GM21529 (cell line): Measurements from ENCODE around the gene TNFRSF11A.
A peak's percentile ranks its signal among the peaks of the same experiment; 100 is the strongest.

Source experiments
- ATAC-seq: cut with Tn5 transposase; IDR thresholded peaks from one replicate; pipeline ENCODE4 v1.9.1; 2021; ENCODE audit not compliant: unreplicated experiment

TNFRSF11A gene

GRCh38 chr18:62407660-62408059 is 82.5 kb downstream of the TNFRSF11A start:
- no peak for ATAC-seq

DNA sequence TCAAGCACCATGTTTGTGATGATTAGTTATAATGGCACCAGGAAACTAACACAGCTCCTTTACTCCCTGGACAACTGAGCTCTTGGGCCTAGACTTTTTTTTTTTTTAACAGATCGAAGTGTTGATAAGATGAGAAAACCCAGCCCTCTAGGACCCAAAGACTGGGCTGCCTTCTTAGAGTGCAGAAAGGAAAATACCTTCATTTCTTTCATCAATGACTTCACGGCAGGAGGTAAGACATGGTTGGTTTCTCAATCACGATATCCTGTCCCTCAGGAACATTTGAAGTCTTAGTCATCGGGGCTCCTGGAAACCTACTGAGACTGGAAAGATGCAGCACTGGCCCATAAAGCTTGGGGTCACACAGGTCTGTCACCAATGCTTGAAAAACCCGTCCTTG is 84.7 kb downstream of the TNFRSF11A start:
- no peak for ATAC-seq

GRCh38 chr18:62412231-62412979 is 87.3 kb downstream of the TNFRSF11A start:
- ATAC-seq, result no peak

GRCh38 chr18:62413206-62413605 is 88.1 kb downstream of the TNFRSF11A start:
- ATAC-seq, result no peak

GRCh38 chr18:62418258-62418657 is 93.1 kb downstream of the TNFRSF11A start:
- ATAC-seq, result no peak

- ATAC-seq, result no peak
These were observed 95.0 kb downstream of the TNFRSF11A start for GRCh38 chr18:62420151-62420512.

DNA sequence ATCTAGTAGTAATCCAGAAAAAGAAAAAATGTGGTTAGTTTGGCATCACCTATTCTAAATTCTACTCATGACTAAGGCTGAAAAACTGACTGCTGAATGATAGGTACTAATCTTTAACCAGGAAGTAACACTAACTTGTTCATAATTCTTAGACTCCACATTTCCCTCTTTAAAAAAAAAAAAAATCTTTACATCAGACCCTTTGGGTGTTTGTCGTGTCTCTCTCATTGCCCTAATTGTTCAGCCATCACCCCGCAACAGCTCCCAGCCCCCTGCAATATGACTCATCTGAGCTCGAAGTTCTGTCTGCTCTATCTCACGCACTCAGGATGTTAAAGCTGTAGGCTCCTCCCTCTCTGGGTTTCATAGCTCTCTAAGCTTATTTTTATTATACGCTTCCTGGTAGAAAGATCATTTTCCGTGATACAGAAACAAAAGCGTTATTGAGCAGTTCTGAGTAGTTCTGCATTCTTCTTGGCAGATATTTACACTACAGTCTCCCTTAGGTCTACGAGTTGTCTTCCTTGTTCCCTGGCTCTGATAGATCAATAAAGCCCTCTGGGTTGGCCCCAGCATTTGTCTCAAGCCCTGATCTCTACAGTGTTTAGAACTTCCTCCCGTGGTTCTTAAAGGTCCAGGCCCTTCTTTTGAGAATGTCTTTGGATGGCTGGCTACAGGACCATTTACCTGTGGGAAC is 95.6 kb downstream of the TNFRSF11A start:
- peak; percentile 97 for ATAC-seq

- peak; percentile 53 for ATAC-seq
These were observed 100.5 kb downstream of the TNFRSF11A start for GRCh38 chr18:62425465-62426190.

GRCh38 chr18:62426191-62426488 is 101.0 kb downstream of the TNFRSF11A start:
- ATAC-seq, result no peak

DNA sequence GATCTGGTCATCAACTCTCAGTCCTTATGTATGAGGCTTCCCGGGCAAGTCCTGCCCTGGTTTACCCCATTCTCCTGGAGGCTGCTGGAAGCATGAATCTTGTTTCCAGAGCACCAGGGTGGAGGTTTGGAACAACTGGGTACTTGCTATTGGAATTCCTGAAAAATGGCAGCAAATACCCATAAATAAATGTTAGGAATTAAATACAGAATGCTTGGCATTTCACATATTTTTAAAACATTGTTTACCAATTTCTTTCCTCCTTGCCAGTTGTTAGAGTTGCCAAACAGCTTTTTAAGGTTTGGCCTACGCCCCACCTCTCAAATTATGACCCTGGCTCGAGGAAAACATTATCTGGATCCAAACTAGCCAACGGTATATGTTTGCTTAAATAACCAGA is 107.1 kb downstream of the TNFRSF11A start:
- ATAC-seq, result no peak

DNA sequence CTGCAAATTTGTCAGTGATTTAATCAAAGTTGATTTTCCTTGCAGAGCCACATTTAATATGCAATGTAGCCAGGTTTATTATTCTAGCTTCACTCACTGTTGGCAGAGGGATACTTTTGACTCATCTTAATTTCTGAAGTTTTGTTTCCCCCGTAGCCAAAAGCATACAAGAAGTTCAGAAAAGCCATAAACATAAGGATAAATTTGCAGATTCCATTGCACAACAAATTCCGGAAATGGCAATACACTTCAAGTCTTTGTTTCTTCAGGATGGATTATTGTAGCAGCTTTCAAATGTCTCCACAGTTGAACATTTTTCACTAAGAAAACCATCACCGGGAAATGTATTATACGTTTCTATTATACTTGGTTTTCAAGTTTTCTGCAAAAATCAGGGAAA is 109.7 kb downstream of the TNFRSF11A start:
- ATAC-seq, result no peak

DNA sequence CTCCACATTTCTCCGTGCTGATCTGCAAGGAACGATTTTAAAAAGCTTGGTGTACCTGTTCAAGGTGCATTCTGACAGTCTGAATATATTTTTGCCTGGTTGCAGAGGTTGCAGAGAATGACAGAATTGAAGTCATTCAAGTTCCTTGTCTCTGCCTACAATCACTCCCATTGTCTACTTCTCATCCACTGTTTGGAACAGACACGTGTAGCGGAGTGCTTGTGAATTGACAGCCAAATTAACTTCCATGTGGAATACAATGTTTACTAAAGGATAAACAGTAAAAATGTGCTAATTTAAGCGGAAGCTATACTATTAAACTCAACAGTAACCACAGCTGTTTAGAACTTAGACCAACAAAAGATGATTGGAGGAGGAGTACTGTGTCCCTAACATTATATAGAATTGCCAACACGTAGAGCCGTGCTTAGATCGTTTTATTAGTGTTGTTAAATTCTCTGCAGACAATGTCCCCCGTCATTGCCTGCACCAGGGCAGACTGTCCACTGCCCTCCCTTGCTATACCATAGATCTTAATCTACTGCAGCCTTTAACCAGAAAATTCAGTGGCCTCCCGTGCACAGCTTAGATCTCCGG is 110.4 kb downstream of the TNFRSF11A start:
- no peak for ATAC-seq

DNA sequence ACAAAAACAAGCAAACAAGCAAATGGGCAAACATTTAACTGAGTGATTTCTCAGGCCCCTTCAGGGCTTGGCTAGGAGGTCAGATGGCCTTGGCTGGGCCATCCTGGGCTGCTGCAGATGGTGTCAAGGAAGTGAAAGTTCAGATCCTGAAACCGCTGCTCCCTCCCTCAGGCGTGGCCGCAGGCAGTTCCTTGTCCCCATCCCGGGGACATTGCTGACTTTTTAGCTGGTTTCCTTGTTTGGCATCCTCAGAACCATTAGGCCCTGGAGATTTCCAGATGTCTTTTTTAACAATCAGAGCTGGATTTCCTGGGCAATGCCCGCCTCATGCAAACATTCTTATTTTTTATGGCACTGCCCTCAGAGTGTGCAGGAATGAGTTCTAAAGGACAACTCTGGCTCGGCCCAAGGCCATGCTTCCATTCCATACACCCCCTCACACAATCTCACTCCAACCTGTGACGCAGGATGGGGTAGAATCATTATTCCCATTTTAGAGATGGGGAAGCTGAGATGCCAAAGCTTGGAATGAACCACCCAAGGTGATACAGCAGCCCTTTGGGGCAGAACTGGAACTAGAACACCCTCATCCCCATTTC is 111.6 kb downstream of the TNFRSF11A start:
- no peak for ATAC-seq

- no peak for ATAC-seq
These were observed 112.3 kb downstream of the TNFRSF11A start for GRCh38 chr18:62437235-62438017.

DNA sequence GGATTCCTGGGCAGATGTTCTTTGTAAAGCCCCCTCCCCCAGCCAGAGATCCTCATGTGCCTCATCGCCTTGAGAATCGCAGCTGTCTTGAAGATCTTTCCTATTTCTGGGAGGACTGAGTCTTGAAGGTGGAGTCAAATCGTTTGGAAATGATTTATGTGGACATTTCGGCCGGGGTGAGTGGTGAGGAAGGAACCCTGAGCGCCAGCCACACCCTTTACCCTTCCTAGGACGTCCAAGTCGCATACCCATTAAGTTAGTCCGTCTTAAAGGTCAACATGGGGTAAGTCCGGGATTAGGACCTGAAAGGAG is 112.9 kb downstream of the TNFRSF11A start:
- no peak for ATAC-seq

DNA sequence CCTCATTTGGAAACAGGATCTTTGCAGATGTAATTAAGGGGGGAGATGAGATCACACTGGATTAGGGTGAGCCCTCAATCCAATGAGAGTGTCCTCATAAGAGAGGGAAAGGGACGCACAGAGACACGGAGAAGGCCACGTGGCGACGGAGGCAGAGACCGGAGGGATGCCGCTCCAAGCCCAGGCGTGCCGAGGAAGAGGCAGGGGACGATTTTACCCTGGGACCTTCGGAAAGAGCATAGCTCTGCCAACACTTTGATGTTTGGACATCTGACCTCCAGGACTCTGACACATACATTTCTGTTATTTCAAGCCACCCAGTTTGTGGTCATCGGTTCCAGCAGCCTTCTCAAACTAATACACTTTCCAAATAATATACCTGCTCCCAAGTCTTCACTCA is 113.3 kb downstream of the TNFRSF11A start:
- ATAC-seq, result no peak

- ATAC-seq, result no peak
These were observed 113.8 kb downstream of the TNFRSF11A start for GRCh38 chr18:62438866-62439265.
